Transverse colon (tissue), 4 donors: ENCODE results near the gene ACOX2. TPM values are rescaled to one million over a fixed set of nuclear protein-coding genes. Genes with fewer than 3 reads are reported as not detected.

Experiments used
- DNase-seq: peaks from one replicate; pipeline ENCODE4 v3.0.0-alpha.2; 2019
- H3K27ac ChIP-seq, 4 donors: fragments of 200-600 bp; sonication (generic); 2 replicates each; pipeline ENCODE4 v1.5.1; 2016 to 2018; ENCODE audit warnings: inconsistent platforms in 4 of 4
- H3K27me3 ChIP-seq: fragments of 200-600 bp; sonication (generic); 2 replicates; pipeline ENCODE4 v1.5.1; 2017; ENCODE audit warnings: inconsistent platforms
- H3K36me3 ChIP-seq, 4 donors: fragments of 200-600 bp; sonication (generic); 2 replicates each; pipeline ENCODE4 v1.5.1; 2017 to 2019; ENCODE audit warnings: inconsistent platforms in 4 of 4
- H3K4me1 ChIP-seq, 4 donors: fragments of 200-600 bp; sonication (generic); 2 replicates each; pipeline ENCODE4 v1.5.1; 2017 to 2020; ENCODE audit warnings: inconsistent platforms in 4 of 4
- H3K4me3 ChIP-seq, 4 donors: fragments of 200-600 bp; sonication (generic); 1 replicate in 1 of 4; 2 replicates in 3 of 4; pipeline versions ENCODE4 v1.5.1 to v1.6.1; 2017 to 2019; ENCODE audit warnings: inconsistent platforms in 4 of 4
- H3K9me3 ChIP-seq, 2 donors: fragments of 200-600 bp; sonication (generic); 2 replicates each; pipeline ENCODE4 v1.5.1; 2017 to 2019; ENCODE audit warnings: inconsistent platforms in 2 of 2
- CTCF ChIP-seq, 5 experiments: fragments of 200-600 bp in 3 of 5; fragments of 450-650 bp in 2 of 5; sonication (generic) in 3 of 5; IDR thresholded peaks; 1 replicate in 2 of 5; 2 replicates in 3 of 5; pipeline ENCODE4 v1.5.1; 2016 to 2017; ENCODE audit warnings: antibody characterized with exemption in 5 of 5, inconsistent platforms in 3 of 5, mild to moderate bottlenecking in 2 of 5, moderate library complexity in 1 of 5
- EP300 ChIP-seq: sonication (generic); formaldehyde crosslinking; IDR thresholded peaks from one replicate; pipeline ENCODE4 v1.6.1; 2017; ENCODE audit warnings: antibody characterized with exemption, low read depth
- POLR2A ChIP-seq: fragments of 450-650 bp; IDR thresholded peaks from one replicate; pipeline ENCODE4 v1.6.1; 2016; ENCODE audit warnings: antibody characterized with exemption, mild to moderate bottlenecking, moderate library complexity
- POLR2AphosphoS5 ChIP-seq, 3 donors: sonication (generic); formaldehyde crosslinking; IDR thresholded peaks; one replicate each; pipeline ENCODE4 v1.6.1; 2016; ENCODE audit warnings: antibody characterized with exemption in 3 of 3
- WGBS, 2 donors: methylation state at CpG; one replicate each; pipeline ENCODE4 v1.1.5; 2018; ENCODE audit warnings: low coverage in 1 of 2; 5-methylcytosine and 5-hydroxymethylcytosine counted together
- in situ Hi-C, 4 donors: fragments of 200-750 bp; cut with MboI; loops; one replicate each; pipeline versions ENCODE4 v1.15.0 to v1.15.1; 2017; ENCODE audit warnings: low sequenced_read_pairs in 3 of 4, low pct_ligation_motif_present in 1 of 4, low pct_unique_long_range_greater_than_20kb in 1 of 4
- intact Hi-C: fragments of 100-400 bp; cut with DNase I; formaldehyde crosslinking; loops from one replicate; pipeline ENCODE4 v1.15.1; 2023; ENCODE audit warnings: low total_unique reads
- total RNA-seq, 4 donors: library from RNA; depleted of rRNA; stranded (reverse); fragments of >200 nt; gene quantifications; one replicate each; pipeline ENCODE4 v1.1.0, GENCODE V29; 2016

ACOX2 gene
- total RNA-seq, 4 donors from 2014 or later: 28.3 to 125 (median 37.9) TPM

GRCh38 chr3:58521336-58521670, 15.7 kb downstream of the ACOX2 start:
- DNase-seq: no peak
- TF ChIP-seq EP300 (no peak), POLR2AphosphoS5 (IDR thresholded peaks at IDR 0.05) (no peak), CTCF (IDR thresholded peaks at IDR 0.05) (no peak), POLR2A (no peak)
- 93 to 100% methylated on average over 2 to 3 of the region's 3 CpGs for WGBS, 2 donors
- intact Hi-C loops: no loop called here
- H3K4me3 ChIP-seq: no peak overlapping the region
- H3K36me3 ChIP-seq: peaks cover 0 to 21% (median 1%) of the 10 kb centered on the region in 4 donors
- in situ Hi-C loops: loop anchor here in 1 of 4 donors (10.0 kb wide), 1 partner anchor 337 kb away; no protein-coding TSS in a partner anchor
- H3K27ac ChIP-seq: no peak overlapping the region
- no peaks in the 10 kb centered on the region for H3K9me3 ChIP-seq
- H3K4me1 ChIP-seq: no peaks in the 10 kb centered on the region
- no peaks in the 10 kb centered on the region for H3K27me3 ChIP-seq

GRCh38 chr3:58520403-58521335, 16.3 kb downstream of the ACOX2 start:
- Histone ChIP-seq H3K4me3 (no peak overlapping the region), H3K4me1 (no peaks in the 10 kb centered on the region), H3K9me3 (no peaks in the 10 kb centered on the region), H3K36me3 (peaks cover 0 to 27% (median 2%) of the 10 kb centered on the region in 4 donors), H3K27me3 (no peaks in the 10 kb centered on the region), H3K27ac (no peak overlapping the region)
- in situ Hi-C loops (loop anchor here in 1 of 4 donors (10.0 kb wide), 1 partner anchor 336 kb away; no protein-coding TSS in a partner anchor), intact Hi-C loops (no loop called here)
- 40 to 56% methylated on average over 1 to 8 of the region's 8 CpGs for WGBS, 2 donors
- no peak for TF ChIP-seq EP300
- no peak for TF ChIP-seq CTCF (IDR thresholded peaks at IDR 0.05)
- TF ChIP-seq POLR2A: no peak
- TF ChIP-seq POLR2AphosphoS5 (IDR thresholded peaks at IDR 0.05): no peak
- no peak for DNase-seq

GRCh38 chr3:58519668-58520402, 17.2 kb downstream of the ACOX2 start:
- Histone ChIP-seq H3K4me1 (no peaks in the 10 kb centered on the region), H3K27me3 (no peaks in the 10 kb centered on the region), H3K4me3 (no peak overlapping the region), H3K27ac (no peak overlapping the region), H3K9me3 (no peaks in the 10 kb centered on the region), H3K36me3 (peaks cover 0 to 35% (median 4%) of the 10 kb centered on the region in 4 donors)
- no peak for TF ChIP-seq CTCF (IDR thresholded peaks at IDR 0.05)
- TF ChIP-seq POLR2A: no peak
- TF ChIP-seq POLR2AphosphoS5 (IDR thresholded peaks at IDR 0.05): no peak
- no peak for TF ChIP-seq EP300
- 82 to 88% methylated on average over 2 to 6 of the region's 6 CpGs for WGBS, 2 donors
- intact Hi-C loops: no loop called here
- in situ Hi-C loops: loop anchor here in 1 of 4 donors (10.0 kb wide), 1 partner anchor 335 kb away; no protein-coding TSS in a partner anchor
- no peak for DNase-seq

- no peak overlapping the region for H3K4me3 ChIP-seq
- no peaks in the 10 kb centered on the region for H3K27me3 ChIP-seq
- 50% methylated on average over 3 of the region's 3 CpGs; no CpG with 5 or more reads in 1 of the 2 donors for WGBS, 2 donors
- no peaks in the 10 kb centered on the region for H3K9me3 ChIP-seq
- no peaks in the 10 kb centered on the region for H3K4me1 ChIP-seq
- no peak overlapping the region for H3K27ac ChIP-seq
- H3K36me3 ChIP-seq: peaks cover 0 to 47% (median 4%) of the 10 kb centered on the region in 4 donors
- intact Hi-C loops: no loop called here
- no peak for DNase-seq
- in situ Hi-C loops: no loop called here
- no peak for TF ChIP-seq POLR2A
- no peak for TF ChIP-seq POLR2AphosphoS5 (IDR thresholded peaks at IDR 0.05)
- TF ChIP-seq CTCF (IDR thresholded peaks at IDR 0.05): no peak
- no peak for TF ChIP-seq EP300
Measured at GRCh38 chr3:58518291-58518789, 18.6 kb downstream of the ACOX2 start.
